Small intestine (tissue), 7 donors: Measurements from ENCODE around the gene SEC24B. TPM values are rescaled to one million over a fixed set of nuclear protein-coding genes. Genes with fewer than 3 reads are reported as not detected.

ENCODE experiments used
- DNase-seq, 2 donors: peaks; one replicate each; pipeline versions ENCODE4 v3.0.0 to v3.0.0-alpha.2; 2013
- FAIRE-seq: peaks from 2 replicates; lab custom pipeline; 2012; peaks lifted over from hg19 to GRCh38; lab: Jason Lieb, UNC
- H3K27ac ChIP-seq, 3 donors: one replicate each; pipeline ENCODE4 v1.5.1; 2013; ENCODE audit warnings: low read length in 2 of 3, mild to moderate bottlenecking in 2 of 3, control low read depth in 1 of 3, inconsistent platforms in 1 of 3, low read depth in 1 of 3, moderate library complexity in 1 of 3
- H3K27me3 ChIP-seq, 3 donors: one replicate each; pipeline ENCODE4 v1.6.1; 2013; ENCODE audit warnings: low read length in 3 of 3, inconsistent platforms in 1 of 3; ENCODE audit not compliant: control insufficient read depth in 3 of 3, insufficient read depth in 3 of 3
- H3K36me3 ChIP-seq, 3 donors: one replicate each; pipeline ENCODE4 v1.6.1; 2013; ENCODE audit warnings: low read length in 3 of 3, inconsistent platforms in 1 of 3, low read depth in 1 of 3, mild to moderate bottlenecking in 1 of 3, moderate library complexity in 1 of 3; ENCODE audit not compliant: control insufficient read depth in 3 of 3, insufficient read depth in 2 of 3
- H3K4me1 ChIP-seq, 3 donors: one replicate each; pipeline ENCODE4 v1.6.1; 2013; ENCODE audit warnings: low read length in 2 of 3, inconsistent platforms in 1 of 3, low read depth in 1 of 3, mild to moderate bottlenecking in 1 of 3, moderate library complexity in 1 of 3; ENCODE audit not compliant: control insufficient read depth in 3 of 3, insufficient read depth in 2 of 3
- H3K4me3 ChIP-seq, 3 donors: one replicate each; pipeline ENCODE4 v1.5.1; 2013; ENCODE audit warnings: low read length in 3 of 3, control low read depth in 1 of 3, inconsistent platforms in 1 of 3, low read depth in 1 of 3, mild to moderate bottlenecking in 1 of 3, moderate library complexity in 1 of 3
- H3K9me3 ChIP-seq, 2 donors: one replicate each; pipeline ENCODE4 v1.6.1; 2013; ENCODE audit warnings: low read depth in 1 of 2, low read length in 1 of 2; ENCODE audit not compliant: control insufficient read depth in 2 of 2, insufficient read depth in 1 of 2
- WGBS, 3 donors: extraction: QIAGEN DNeasy Blood & Tissue Kit; methylation state at CpG; one replicate each; pipeline ENCODE4 v1.1.7; 2013; 5-methylcytosine and 5-hydroxymethylcytosine counted together
- polyA plus RNA-seq, 4 donors: library from polyadenylated mRNA; stranded (reverse) in 3 of 4; unstranded in 1 of 4; fragments of 200-250 nt in 3 of 4; fragments of 120-200 nt in 1 of 4; gene quantifications; one replicate each; pipeline versions ENCODE4 v1.2.1 to v1.2.3, GENCODE V29; 2013
- donor health status: healthy with polysubstance abuse.
- donor health status: control.
- donor health status: control.
- donor health status: Bipolar disorder and iron deficiency.
- donor health status: healthy.

SEC24B gene
- polyA plus RNA-seq, 4 donors: 9.5 to 28.7 (median 10.6) TPM

- H3K9me3 ChIP-seq: no peaks in the 10 kb centered on the region
- FAIRE-seq (no peak), DNase-seq (no peak)
- no peaks in the 10 kb centered on the region for H3K36me3 ChIP-seq
- no peak overlapping the region for H3K27ac ChIP-seq
- H3K27me3 ChIP-seq: no peaks in the 10 kb centered on the region
- WGBS, 3 donors: 83 to 92% (median 87%) methylated on average over 1 of the region's 1 CpG
- no peak overlapping the region for H3K4me3 ChIP-seq
- H3K4me1 ChIP-seq: no peaks in the 10 kb centered on the region
Observed at GRCh38 chr4:109418588-109418987, 15.0 kb upstream of the SEC24B start.

GRCh38 chr4:109419679-109420078, 13.9 kb upstream of the SEC24B start:
- H3K36me3 ChIP-seq: peaks cover 0 to 2% (median 0%) of the 10 kb centered on the region in 3 donors
- 91 to 96% (median 92%) methylated on average over 2 of the region's 2 CpGs for WGBS, 3 donors
- no peak for FAIRE-seq

GRCh38 chr4:109424093-109424841, 9.3 kb upstream of the SEC24B start:
- WGBS, 3 donors: 88 to 92% (median 90%) methylated on average over 19 of the region's 19 CpGs
- FAIRE-seq (no peak), DNase-seq (no peak)
- peaks cover 0 to 2% (median 0%) of the 10 kb centered on the region in 3 donors for H3K36me3 ChIP-seq
- no peak overlapping the region for H3K27ac ChIP-seq
- no peak overlapping the region for H3K4me3 ChIP-seq
- no peaks in the 10 kb centered on the region for H3K9me3 ChIP-seq
- H3K27me3 ChIP-seq: no peaks in the 10 kb centered on the region
- no peaks in the 10 kb centered on the region for H3K4me1 ChIP-seq

More at GRCh38 chr4:109419679-109420078, 13.9 kb upstream of the SEC24B start:
- DNase-seq: no peak
- Histone ChIP-seq H3K9me3 (no peaks in the 10 kb centered on the region), H3K27ac (no peak overlapping the region), H3K4me1 (no peaks in the 10 kb centered on the region), H3K4me3 (no peak overlapping the region), H3K27me3 (no peaks in the 10 kb centered on the region)

DNA sequence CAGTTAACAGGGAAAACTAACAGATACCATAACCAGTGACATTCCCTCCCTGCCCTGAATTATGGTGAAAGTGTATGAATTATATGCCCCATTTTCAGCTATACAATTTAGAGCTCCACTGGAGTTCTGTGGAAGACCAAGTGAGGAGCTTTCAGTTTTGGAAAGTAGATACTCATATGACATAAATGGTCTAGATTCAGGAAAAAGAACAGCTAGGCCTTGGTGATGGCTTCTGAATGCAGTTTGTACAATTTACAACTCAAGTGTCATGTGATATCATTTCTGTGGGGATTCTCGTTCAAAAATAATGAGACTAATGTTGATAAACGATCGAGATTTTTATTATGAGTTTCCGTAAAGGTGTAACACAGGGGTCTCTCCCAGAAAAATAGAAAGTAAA, 8.2 kb upstream of the SEC24B start:
- Histone ChIP-seq H3K27ac (no peak overlapping the region), H3K27me3 (no peaks in the 10 kb centered on the region), H3K9me3 (no peaks in the 10 kb centered on the region), H3K36me3 (peaks cover 0 to 5% (median 0%) of the 10 kb centered on the region in 3 donors), H3K4me1 (no peaks in the 10 kb centered on the region), H3K4me3 (no peak overlapping the region)
- FAIRE-seq (no peak), DNase-seq (no peak)
- 80 to 91% (median 87%) methylated on average over 4 of the region's 4 CpGs for whole genome bisulfite sequencing, 3 donors

DNA sequence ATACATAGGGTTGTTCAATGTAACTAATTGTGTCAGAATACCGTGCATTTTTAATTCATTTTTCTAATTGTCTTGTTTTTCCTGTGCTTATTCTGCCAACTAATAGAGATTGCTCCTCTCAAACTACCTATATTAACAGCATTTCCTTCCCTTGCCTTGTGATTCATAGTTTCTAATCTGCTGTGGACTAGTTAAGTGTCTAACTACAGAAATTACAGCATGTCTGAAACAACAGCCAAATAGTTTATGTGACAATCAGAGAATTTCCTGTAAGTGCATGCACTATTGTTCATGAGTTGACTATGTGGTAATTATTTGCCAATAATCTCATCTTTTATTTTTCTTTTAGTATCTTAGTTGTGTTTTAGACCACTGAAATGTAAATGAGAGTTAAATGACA, 4.1 kb upstream of the SEC24B start:
- Histone ChIP-seq H3K4me1 (peaks cover 0 to 12% (median 2%) of the 10 kb centered on the region in 3 donors), H3K36me3 (peaks cover 0 to 4% (median 0%) of the 10 kb centered on the region in 3 donors), H3K4me3 (no peak overlapping the region), H3K27me3 (no peaks in the 10 kb centered on the region), H3K9me3 (no peaks in the 10 kb centered on the region), H3K27ac (no peak overlapping the region)
- WGBS, 3 donors: 64 to 91% (median 71%) methylated on average over 1 of the region's 1 CpG
- FAIRE-seq (no peak), DNase-seq (no peak)

DNA sequence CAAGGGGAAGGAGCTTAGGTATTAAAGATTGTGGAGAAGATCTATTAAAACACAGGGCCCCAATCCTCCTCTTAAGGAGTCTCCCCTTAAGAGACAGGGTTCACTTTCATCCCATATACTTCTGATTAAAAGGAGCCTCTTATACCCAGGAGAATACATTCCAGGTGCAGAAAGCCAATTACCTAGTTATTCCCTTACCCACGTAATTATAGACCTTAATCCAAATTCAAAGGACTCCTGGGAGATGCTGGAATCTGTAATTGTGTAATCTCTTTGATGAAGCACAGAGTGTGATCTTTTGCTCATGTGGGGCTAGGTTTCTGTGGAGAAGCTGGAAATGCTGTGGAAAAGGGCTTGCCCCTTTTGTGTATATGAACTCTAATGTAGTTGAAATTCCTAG, 1.4 kb upstream of the SEC24B start:
- FAIRE-seq (no peak), DNase-seq (peak in 1 of 2 donors; percentile 9)
- no peak overlapping the region for H3K4me3 ChIP-seq
- H3K27me3 ChIP-seq: no peaks in the 10 kb centered on the region
- H3K4me1 ChIP-seq: peaks cover 6 to 18% (median 9%) of the 10 kb centered on the region in 3 donors
- no peaks in the 10 kb centered on the region for H3K9me3 ChIP-seq
- WGBS, 3 donors: 52 to 70% (median 69%) methylated on average over 1 of the region's 1 CpG
- H3K36me3 ChIP-seq: peaks cover 0 to 4% (median 0%) of the 10 kb centered on the region in 3 donors
- peak overlapping the region in 1 of 3 donors; percentile 96 for H3K27ac ChIP-seq

DNA sequence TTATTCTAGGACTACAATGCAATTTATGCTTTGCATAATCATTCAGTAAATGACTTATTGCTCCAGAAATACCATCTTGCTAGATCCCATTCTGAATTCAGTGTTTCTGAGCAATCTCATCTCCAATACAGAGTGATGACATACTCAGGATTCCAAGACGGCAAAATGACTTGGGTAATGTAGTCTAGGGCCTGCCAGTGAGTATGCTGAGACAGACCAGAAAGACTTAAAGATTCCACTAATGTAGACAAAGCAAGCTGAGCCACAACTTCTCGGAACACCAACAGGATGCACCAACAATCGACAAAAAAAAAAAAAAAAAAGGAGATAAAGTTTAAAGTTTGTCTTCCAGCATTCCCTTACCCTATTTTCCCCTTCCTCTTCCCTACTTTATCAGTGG, 919 bp upstream of the SEC24B start:
- Histone ChIP-seq H3K27ac (peak overlapping the region; percentile 96 to 99 (median 98)), H3K4me1 (peaks cover 6 to 18% (median 9%) of the 10 kb centered on the region in 3 donors), H3K4me3 (peak overlapping the region in 2 of 3 donors; percentile 84 to 87), H3K27me3 (no peaks in the 10 kb centered on the region), H3K36me3 (peaks cover 0 to 4% (median 0%) of the 10 kb centered on the region in 3 donors), H3K9me3 (no peaks in the 10 kb centered on the region)
- 14 to 26% (median 20%) methylated on average over 3 of the region's 3 CpGs for WGBS, 3 donors
- FAIRE-seq: no peak
- peak; percentile 22 to 47 for DNase-seq

DNA sequence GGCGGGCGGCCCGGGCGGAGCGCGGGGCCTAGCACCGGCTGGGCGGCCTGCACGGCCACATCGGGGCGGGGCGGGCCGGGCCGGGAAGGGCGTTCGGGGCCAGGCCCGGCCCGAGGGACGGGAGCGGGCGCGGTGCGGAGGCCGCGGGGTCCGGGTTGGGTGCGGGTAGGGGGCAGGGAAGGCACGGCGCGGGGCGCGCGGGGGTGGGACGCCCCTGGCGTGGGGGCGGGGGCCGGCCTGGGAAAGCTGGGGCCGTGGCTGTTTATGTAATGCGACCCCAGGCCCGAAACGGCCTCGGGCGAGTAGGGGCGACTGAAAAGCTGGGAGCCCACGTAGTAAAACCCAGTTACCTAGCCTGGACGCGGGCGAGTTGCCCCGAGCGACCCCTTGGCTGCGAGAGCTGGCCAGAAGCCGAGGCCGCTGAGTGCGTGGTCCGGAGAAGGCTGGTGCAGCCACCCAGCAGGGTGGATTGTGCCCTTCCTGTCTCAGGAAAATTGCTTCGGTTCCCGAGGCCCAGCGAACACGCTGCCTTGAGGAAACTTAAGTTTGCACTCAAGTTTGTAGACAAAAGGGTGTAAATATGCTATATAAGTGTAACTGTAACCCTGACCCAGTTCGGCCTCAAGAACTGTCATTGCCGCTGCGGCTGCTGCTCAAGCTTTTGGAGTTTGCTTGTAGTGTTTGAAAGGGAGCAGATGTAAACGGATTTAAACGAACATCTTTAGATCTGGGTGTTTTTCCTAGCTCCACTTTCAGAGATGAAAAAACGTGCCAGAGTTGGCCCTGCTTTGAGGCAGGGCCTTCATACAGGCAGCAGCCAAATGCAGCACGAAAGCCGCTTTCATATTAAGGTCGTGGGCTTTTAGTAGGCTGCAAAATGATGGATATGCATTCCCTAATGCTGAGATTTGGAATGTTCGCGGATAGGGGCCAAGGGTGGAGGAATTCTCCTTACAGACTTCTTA, 674 bp downstream of the SEC24B start:
- Histone ChIP-seq H3K27ac (peak overlapping the region; percentile 85 to 99 (median 98)), H3K4me3 (peak overlapping the region; percentile 87 to 95 (median 91)), H3K36me3 (peaks cover 0 to 4% (median 0%) of the 10 kb centered on the region in 3 donors), H3K4me1 (peaks cover 6 to 18% (median 9%) of the 10 kb centered on the region in 3 donors), H3K27me3 (no peaks in the 10 kb centered on the region), H3K9me3 (no peaks in the 10 kb centered on the region)
- DNase-seq (peak; percentile 24 to 66), FAIRE-seq (no peak)
- 1% methylated on average over 53 to 70 of the region's 70 CpGs for WGBS, 3 donors
